ENCODE data around the gene EDIL3.

GRCh38 chr5:84202136-84202535 is 182.5 kb downstream of the EDIL3 start:
- TF ChIP-seq CTCF (IDR thresholded peaks at IDR 0.05) (no peak), POLR2A (IDR thresholded peaks at IDR 0.05) (no peak), POLR2AphosphoS5 (IDR thresholded peaks at IDR 0.05; ENCODE audit: insufficient read depth in 1 of 2, low read depth in 1 of 2) (no peak)
